HG02642 (cell line): Measurements from ENCODE around the gene BMERB1.

Experiments used
- ATAC-seq: cut with Tn5 transposase; IDR thresholded peaks from one replicate; pipeline ENCODE4 v1.9.1; 2021; ENCODE audit warnings: mild to moderate bottlenecking; ENCODE audit not compliant: unreplicated experiment, poor library complexity

BMERB1 gene

DNA sequence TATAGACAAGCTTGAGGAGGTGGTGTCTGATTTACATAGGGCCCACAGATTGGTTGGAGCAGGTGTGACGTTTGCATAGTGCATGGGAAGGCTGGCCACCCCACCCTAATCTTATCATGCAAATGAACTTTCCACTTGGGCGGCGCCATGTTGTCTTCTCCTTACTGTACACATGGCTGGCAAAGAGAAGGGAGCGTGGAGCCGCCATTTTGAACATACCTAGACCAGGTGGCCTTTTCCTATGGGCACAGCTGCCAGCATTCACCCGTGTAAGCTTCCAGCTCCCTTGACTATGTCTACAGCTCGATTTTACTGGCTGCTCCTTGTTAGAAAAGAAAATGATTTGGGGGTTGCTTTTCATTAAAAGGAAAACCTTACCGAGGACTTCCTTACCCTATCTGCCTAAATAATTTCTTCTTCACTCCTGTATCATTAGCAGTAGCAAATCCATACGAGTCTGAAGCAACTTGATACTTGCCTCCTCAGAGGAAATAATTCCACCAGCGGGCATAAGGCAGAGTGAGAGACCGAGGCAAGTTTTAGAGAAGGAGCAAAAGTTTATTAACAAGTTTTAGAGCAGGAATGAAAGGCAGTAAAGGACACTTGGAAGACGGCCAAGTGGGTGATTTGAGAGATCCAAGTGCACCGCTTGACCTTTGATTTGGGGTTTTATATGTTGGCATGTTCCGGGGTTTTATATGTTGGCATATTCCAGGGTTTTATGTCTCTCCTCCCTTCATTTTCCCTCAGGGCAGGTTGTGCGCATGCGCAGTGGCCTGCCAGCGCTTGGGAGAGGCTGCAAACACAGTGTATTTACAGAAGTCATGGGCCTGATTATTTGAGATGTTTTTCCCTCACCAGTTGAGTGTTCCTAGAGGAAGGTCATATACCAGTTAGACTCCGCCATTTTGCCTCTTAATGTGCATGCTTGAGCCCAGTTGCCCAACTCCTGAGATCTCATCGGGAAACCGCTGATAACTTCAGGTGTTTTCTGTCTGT, 142.9 kb downstream of the BMERB1 start:
- ATAC-seq, result no peak

DNA sequence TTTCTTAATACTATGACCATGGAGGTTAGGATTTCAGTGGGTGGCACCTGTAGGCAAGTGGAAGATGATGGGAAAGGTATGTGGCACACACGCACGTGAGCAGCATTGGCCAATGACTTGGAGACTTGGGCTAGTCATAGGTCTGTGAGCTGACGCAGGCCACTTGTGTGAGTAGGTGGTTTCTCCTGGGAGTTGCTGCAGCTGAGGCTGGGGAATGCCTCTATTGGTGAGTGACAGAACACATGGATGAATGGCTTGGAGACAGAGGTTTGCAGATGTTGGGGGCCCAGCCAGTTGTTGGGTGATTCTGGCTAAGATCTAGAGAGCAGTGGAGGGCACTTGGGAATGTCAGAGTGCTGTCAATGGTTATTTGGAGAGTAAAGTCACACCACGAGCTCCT, 144.4 kb downstream of the BMERB1 start:
- ATAC-seq, result no peak

DNA sequence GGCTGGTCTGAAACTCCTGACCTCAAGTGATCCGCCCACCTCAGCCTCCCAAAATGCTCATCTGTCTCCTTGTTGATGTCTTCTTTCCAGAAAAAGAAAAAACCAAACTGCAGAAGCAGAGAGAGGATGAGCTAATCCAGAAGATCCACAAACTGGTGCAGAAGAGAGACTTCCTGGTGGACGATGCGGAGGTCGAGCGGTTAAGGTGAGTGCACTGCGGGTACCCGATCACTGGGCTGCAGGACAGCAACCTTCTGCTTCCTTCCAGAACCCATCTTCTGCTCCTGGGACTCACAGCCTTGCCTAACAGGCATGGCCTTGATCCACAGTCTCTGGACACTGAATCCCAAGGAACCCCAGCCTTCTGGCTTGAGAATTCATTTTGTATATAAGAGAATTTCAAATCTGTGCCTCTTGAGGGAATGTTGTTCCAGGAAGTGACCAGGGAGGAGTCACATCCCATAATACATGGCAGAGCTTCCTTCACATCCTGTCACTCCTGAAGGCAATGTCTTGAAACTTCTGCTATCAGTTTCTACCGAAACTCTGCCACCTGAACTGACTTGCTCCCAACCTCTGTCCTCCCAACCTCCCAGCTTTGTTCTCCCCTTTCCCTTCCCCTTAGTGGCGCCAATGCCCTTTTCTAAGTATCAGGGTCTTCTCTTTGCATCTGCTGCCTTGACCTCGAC, 146.9 kb downstream of the BMERB1 start:
- no peak for ATAC-seq

DNA sequence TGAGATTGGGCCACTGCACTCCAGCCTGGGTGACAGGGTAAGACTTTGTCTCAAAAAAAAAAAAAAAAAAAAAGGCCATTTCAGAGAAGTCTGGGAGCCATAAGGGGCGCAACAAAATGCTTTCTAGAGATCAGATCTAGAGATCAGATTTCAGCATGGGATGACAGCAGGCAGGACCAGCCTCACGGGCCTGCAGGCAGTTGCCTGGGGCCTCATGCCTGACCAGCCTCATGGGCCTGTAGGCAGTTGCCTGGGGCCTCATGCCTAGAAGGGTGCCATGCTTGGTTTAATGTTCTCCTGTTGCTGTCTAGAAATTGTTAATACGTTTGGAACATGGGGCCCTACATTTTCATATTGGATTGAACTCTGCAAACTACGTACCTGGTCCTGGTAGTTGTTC, 149.1 kb downstream of the BMERB1 start:
- ATAC-seq, result no peak

DNA sequence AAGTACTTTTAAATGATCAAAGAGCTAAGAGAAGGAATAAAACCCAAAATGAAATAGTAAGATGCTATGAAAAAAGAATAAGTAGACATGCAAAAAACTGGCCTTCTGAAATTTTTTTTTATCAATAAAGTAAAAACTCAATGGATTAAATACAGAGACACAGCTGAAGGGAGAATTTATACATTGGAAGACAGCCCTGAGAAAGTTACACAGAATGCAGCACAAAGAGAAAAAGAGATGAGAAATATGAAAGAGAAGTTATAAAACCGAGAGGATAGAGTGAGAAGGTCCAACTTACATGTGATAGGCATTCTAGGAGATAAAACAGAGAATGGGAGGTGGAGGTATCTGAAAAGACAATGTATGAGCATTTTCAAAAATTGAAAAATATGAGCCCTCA, 151.6 kb downstream of the BMERB1 start:
- ATAC-seq, result no peak

DNA sequence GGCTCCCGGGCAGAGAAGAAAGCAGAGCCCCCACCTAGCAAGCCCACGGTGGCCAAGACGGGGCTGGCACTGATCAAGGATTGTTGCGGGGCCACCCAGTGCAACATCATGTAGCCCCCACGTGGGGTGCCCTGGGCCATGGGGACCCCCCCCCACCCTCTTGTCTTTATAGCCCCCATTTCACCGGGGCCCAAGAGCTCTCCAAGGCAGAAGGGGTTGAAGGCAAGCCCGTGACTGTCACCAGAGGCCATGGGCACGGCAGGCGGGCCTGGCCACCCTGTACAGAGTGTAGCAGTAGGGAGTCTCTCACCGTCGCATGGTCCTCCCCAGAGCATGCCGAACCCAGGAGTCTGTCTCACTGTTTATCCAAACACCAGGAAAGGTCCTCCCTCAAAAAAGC, 152.3 kb downstream of the BMERB1 start:
- ATAC-seq, result no peak

DNA sequence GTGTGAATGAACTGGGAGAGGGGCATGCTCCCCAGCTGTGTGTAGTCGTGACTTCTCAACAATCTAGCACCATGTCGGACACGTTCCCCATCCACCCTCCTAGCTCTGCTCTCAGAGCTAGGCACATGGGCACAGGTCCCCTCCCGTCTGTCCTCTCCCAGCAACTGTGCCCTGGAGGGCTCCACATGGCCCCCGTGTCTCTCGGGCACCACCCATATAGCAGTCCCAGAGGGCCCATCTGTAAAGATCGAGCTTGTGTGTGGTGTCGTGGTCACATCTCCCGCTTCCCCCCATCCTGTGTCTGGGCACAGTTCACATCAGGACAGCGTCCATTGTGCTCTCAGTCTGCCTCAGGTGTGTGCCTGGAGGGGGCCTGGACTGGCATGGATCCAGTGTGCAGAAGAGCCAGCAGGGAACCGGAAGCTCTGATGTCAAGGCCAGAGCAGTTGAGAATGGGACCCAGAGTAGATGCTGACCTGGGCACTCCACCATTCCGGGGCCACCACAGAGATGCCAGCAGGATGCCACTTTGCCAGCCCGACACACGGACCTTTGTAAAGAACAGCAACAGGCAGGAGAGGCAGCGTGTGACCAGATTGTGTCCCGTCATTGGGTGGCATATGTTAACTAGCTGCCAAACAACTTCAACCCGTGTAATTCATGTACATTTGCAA, 152.9 kb downstream of the BMERB1 start:
- ATAC-seq, result no peak

DNA sequence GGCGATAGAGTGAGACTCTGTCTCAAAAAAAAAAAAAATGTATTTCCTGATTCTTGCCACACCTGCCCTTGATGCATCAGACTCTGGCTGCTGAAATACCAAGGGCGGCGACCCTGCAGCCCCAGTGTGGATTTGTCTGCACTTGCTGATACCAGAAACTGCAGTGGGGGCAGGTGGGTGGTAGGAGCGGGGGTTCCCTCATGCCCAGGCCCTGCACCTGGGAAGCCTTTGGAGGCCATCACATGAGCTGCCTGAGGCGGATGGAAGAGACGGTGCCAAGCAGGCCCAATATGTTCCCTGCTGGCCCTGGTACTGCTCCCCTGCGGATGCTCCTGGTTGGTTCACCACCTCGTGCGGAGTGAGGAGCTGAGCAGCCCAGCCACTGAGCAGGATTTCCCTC, 157.9 kb downstream of the BMERB1 start:
- ATAC-seq, result no peak

DNA sequence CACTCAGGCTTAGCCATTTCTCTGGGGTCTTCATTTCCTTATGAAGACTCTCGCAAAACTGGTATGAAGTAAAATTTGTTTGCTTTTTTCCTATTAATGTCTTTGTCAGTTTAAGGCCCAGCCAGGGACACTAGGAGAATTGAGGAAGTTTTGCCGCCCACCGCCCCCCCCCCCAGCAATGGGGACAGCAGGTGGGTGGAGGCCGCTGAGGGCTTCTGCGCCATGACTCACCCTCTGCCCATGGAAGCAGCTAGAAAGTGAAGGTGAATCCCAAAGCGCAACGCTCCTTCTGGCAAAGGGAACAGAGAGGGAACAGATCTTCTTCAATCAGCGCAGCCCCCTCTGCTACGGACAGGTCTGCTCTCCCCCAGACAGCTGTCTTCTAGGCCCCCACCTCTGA, 158.8 kb downstream of the BMERB1 start:
- no peak for ATAC-seq

DNA sequence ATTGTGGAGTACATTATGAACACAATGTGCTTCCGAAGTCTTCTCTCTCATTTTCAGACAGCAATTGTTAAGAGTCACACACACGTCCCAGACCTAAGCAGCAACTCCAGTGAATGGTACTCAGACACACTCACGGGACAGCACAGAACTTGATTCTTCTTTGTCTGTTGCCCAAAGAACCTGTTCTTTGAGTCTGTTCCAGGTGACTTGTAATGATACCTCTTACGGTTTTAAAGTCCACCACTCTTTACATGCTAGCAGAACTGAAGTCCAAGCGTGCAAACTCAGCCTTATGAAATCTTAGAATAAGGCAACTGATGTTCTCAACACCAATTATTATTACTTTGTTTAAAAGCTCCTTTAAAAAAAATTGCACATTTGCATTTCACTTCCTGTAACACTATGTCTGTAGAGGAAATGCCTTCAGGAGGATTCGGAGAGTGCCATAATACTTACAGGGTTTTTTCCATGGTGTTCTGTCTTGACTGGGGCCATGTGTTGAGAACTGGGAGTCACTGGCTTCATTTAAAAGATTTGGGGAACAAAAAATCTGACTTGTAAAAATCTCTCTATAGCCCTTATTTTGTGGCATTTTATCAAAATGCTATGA, 160.4 kb downstream of the BMERB1 start:
- no peak for ATAC-seq

DNA sequence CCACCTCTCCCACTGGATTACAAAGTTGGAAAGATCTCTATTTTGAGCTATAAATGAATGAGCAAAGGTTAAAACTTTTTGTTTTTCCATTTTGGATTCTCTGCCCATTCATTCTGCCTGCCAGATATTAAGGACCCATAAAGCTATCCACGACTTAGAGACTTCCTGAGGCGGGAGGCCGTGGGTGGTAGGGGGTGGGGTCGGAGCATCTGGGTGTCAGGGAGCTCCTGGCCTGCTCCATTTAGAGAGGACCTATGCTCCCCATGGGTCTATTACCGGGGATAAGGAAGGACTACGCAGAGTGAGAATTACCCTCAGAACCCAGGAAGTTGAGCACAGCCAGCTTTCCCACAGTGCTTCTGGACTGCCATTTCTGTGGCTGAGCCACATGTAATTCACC, 162.7 kb downstream of the BMERB1 start:
- no peak for ATAC-seq

DNA sequence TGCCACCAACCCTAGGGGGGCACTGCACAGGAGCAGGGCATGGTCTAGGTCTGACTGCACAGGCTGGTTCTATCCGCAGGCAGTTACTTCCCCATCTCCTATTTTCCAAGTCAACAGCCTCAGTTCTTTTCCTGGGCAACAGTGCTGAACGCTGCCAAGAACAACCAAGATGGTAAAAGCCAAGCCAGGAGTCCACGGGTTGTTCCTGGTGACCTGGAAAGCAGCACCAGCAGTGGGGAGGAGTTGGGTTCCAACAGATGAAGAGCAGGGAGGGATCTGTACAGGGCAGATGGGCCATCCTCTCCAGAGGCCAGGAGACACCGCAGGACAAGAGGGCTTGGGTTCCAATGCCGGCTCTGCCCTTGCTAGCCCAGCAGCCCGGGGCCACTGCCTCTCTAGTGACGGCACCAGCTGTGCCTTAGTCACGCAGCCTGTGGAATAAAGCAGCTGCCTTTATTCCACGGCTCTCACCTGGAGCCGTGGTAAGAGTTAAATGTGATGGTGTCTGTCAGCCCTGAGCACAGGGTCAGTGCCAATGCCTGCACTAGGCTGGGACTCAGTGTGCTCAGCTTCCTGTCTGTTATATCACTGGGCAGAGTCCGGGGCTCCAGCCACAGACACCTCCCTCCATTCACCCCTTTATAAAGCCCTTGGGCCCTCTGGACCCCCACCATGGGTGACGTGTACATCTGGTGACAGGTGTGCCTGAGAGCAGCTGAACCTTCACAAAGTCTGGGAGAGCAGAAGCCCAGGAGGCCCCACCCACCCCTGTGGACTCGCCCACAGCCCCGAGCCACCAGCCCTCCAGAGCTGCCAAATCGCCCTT, 163.6 kb downstream of the BMERB1 start:
- ATAC-seq, result no peak

DNA sequence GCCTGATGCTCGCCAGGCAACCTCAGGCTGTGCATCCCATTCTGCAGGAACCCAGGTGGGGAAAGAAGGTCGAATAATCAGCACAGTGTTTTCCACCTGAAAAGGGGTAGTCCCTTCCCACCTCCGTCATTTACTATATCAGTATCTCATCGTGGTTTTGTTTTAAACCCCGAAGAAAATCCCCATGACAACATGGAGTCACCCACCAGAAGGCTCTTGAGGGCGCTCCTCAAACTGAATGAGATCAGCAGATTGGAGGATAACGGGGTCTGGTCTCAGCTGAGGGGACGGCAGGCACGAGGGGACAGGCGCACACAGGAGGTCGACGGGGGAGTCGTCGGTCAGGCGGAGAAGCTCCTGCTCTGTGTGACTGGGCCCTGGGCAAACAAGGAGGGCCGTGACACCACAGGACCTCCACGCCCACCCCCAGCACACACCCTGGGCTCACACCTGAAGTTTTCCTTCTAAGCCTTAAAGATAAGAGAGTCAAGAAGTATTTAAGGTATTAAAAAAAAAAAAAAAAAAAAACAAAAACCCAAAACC, 164.3 kb downstream of the BMERB1 start:
- ATAC-seq, result no peak

DNA sequence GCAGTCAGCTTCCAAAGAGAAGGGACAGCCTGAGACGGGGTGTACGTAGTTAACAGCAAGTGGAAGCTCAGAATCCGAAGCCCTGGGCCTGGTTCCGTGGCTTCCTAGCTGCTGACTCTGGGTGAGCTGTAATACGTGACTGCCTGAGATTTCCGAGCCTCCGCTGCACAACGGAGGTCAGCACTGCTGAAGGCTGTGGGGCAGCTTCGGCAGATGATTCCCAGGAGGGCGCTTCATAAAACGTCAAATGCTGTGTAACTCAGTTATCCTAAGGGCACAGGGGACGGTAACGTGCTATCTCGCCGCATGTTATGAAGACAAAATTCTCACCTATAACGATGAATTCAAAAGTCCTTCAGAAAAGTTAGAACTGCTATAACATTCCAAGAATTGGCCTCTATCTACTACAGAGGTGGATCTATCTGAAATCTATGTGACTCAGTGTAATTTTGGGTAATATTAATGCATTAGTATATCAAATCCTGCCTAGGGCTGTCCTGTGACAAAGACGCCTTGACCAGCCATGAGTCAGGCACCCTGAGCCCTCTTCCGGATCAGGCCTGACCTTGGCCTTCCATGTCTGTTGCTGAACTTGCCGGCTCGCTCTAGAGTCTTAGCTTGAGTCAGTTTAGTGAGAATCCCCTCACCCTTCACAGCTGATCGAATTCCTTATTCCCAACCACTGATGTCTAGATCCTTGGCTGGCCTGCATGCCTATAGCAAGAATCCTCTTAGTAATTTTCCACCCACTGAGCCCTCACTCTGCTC, 165.1 kb downstream of the BMERB1 start:
- ATAC-seq, result no peak

DNA sequence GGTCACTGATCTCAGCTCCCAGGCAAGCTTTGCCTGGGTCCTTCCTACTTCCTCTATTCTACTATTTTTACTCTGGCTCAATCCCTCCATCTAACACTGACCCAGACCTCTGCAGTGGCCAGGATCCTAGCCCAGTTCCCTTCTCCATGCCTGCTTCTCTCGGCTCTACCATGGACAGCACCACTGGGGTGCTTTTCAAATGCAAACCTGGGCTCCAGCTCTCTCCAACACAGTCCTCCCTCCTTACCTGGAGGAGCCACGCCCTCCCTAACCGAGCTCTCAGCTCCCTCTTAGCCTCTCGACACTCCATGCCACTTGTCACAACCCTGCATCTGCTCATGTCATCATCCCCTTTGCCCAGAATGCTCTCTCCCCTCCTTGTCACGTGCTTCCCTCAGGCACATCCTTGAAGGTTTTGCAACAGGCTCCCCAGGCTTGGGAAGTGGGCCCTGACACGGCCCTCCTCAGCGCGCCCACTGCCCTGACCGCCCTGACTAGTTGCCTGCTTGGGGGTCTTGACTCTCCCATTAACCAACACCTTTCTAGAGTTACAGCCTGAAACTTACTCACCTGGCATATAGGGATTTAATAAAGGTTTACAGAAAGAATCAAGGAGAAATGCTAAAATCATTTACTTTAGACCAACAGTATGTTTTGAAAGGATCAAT, 167.0 kb downstream of the BMERB1 start:
- ATAC-seq, result no peak

DNA sequence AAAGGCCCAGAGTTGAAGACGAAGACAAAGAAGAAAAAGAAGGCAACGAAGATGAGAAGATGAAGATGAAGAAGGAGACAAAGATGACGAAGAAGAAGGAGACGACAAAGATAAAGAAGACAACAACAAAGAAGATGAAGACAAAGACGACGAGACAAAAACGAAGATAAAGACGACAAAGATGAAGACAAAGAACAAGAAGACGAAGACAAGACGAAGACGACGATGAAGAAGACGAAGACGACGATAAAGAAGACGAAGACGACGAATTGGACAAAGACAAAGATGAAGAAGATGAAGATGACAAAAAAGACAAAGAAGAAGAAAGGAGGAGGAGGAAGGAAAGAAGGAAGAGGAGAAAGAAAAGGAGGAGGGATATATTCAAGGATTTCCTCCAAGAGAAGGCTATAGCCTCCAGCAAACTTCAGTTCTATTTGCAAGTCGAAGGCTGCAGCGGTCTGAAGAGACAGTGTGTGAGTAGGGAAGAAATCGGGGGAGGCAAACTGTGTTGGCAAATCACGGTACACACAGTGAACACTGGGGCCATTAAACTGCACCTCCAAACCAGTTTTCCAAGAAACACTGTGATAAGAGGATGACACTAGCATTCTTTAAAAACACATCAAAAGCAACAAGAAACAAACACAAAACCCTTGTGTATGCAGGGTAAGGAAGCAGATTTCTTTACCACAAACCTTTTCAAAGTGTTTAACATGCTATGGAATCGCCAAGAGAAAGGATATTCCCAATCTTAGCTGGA, 168.1 kb downstream of the BMERB1 start:
- ATAC-seq, result no peak
